GM10847 (cell line): ENCODE data around the gene TFF2.

Source experiments
- POLR2A ChIP-seq: IDR thresholded peaks from 2 replicates; pipeline ENCODE4 v1.6.1; 2011; ENCODE audit not compliant: insufficient read length; ENCODE audit errors: extremely low read depth

The TFF2 gene

GRCh38 chr21:42347601-42348327 is 3.0 kb downstream of the TFF2 start:
- no peak for TF ChIP-seq POLR2A

GRCh38 chr21:42346866-42347600 is 3.8 kb downstream of the TFF2 start:
- TF ChIP-seq POLR2A, result no peak

- TF ChIP-seq POLR2A, result no peak
These were observed 4.4 kb downstream of the TFF2 start for GRCh38 chr21:42346441-42346840.

- TF ChIP-seq POLR2A, result no peak
These were observed 6.2 kb downstream of the TFF2 start for GRCh38 chr21:42344631-42345030.

- TF ChIP-seq POLR2A, result no peak
These were observed 6.8 kb downstream of the TFF2 start for GRCh38 chr21:42343963-42344510.

- no peak for TF ChIP-seq POLR2A
These were observed 7.2 kb downstream of the TFF2 start for GRCh38 chr21:42343556-42343955.

GRCh38 chr21:42343101-42343500 is 7.7 kb downstream of the TFF2 start:
- TF ChIP-seq POLR2A, result no peak

GRCh38 chr21:42341776-42342542 is 8.8 kb downstream of the TFF2 start:
- TF ChIP-seq POLR2A, result no peak

- TF ChIP-seq POLR2A, result no peak
These were observed 10.4 kb downstream of the TFF2 start for GRCh38 chr21:42340187-42341050.

GRCh38 chr21:42338729-42339715 is 11.8 kb downstream of the TFF2 start:
- TF ChIP-seq POLR2A, result no peak

- TF ChIP-seq POLR2A, result no peak
These were observed 12.7 kb downstream of the TFF2 start for GRCh38 chr21:42337830-42338728.

GRCh38 chr21:42337276-42337675 is 13.5 kb downstream of the TFF2 start:
- TF ChIP-seq POLR2A, result no peak
